HepG2 (cell line): ENCODE measurements around the gene NINL. TPM values are rescaled to one million over a fixed set of nuclear protein-coding genes. Genes with fewer than 3 reads are reported as not detected.

ENCODE experiments used
- ATAC-seq: fragments of 200-7000 bp; cut with Tn5 transposase; 3 replicates; pipeline ENCODE4 v1.9.1; 2020; ENCODE audit warnings: mild to moderate bottlenecking, moderate library complexity
- BruUV-seq: library from RNA; stranded (reverse); fragments of 400-500 nt; replicated peaks from 2 replicates; lab custom pipeline; 2021; lab: Mats Ljungman, UMichigan
- CTCF ChIA-PET: fragments of 300-600 bp; formaldehyde crosslinking; extraction: SDS; loops from one replicate; lab custom pipeline; 2021; ENCODE audit warnings: low total read pairs, inconsistent platforms, low intra/inter-chr PET ratio; lab: Yijun Ruan, JAX
- POLR2A ChIA-PET: fragments of 350-600 bp; sonication (Branson Sonifier 250); formaldehyde crosslinking; loops from one replicate; lab custom pipeline; 2020; ENCODE audit warnings: antibody characterized with exemption, inconsistent platforms; lab: Yijun Ruan, JAX
- DNase-seq: peaks from one replicate; pipeline ENCODE4 v3.0.0-alpha.2; 2015; ENCODE audit warnings: low spot score
- FAIRE-seq: peaks from 3 replicates; lab custom pipeline; 2011; peaks lifted over from hg19 to GRCh38; lab: Jason Lieb, UNC
- H2AFZ ChIP-seq: one replicate; pipeline ENCODE4 v1.6.1; 2011; ENCODE audit warnings: low read length, inconsistent platforms
- H3K27ac ChIP-seq: fragments of 300-600 bp; 3 replicates; pipeline ENCODE4 v1.8.0; 2011; ENCODE audit warnings: mixed run types, mild to moderate bottlenecking, mixed read lengths, low read length, inconsistent platforms; ENCODE audit not compliant: insufficient read depth; ENCODE audit errors: extremely low read length
- H3K27me3 ChIP-seq, 2 experiments: fragments of 200-600 bp in 1 of 2; 2 replicates in 1 of 2; 3 replicates in 1 of 2; pipeline versions ENCODE4 v1.6.0 to v1.8.0; 2011; ENCODE audit warnings: low read length in 2 of 2, mild to moderate bottlenecking in 2 of 2, moderate library complexity in 2 of 2, inconsistent platforms in 1 of 2; ENCODE audit not compliant: insufficient read depth in 2 of 2, control insufficient read depth in 1 of 2
- H3K36me3 ChIP-seq, 2 experiments: fragments of 200-600 bp in 1 of 2; replicated peaks in 1 of 2; 2 replicates in 1 of 2; 3 replicates in 1 of 2; pipeline versions ENCODE4 v1.5.1 to v1.8.0; 2011; ENCODE audit warnings: low read length in 2 of 2, inconsistent platforms in 1 of 2; ENCODE audit not compliant: insufficient read depth in 2 of 2, control insufficient read depth in 1 of 2
- H3K4me1 ChIP-seq: 2 replicates; pipeline ENCODE4 v1.5.1; 2012; ENCODE audit warnings: low read length, inconsistent platforms; ENCODE audit not compliant: insufficient read depth
- H3K4me2 ChIP-seq: 2 replicates; pipeline ENCODE4 v1.6.0; 2011; ENCODE audit warnings: low read depth, low read length, inconsistent platforms
- H3K4me3 ChIP-seq, 3 experiments: fragments of 200-600 bp in 1 of 3; sonication (generic), shearing (Covaris generic) in 1 of 3; replicated peaks in 1 of 3; 2 replicates each; pipeline ENCODE4 v1.5.1; 2011 to 2016; ENCODE audit warnings: low read length in 3 of 3, inconsistent platforms in 2 of 3, low read depth in 2 of 3, mild to moderate bottlenecking in 2 of 3, control low read depth in 1 of 3, mixed read lengths in 1 of 3; ENCODE audit not compliant: insufficient read depth in 1 of 3
- H3K79me2 ChIP-seq: one replicate; pipeline ENCODE4 v1.6.1; 2011; ENCODE audit warnings: low read length, inconsistent platforms; ENCODE audit not compliant: insufficient read depth
- H3K9ac ChIP-seq: 2 replicates; pipeline ENCODE4 v1.6.0; 2011; ENCODE audit warnings: mild to moderate bottlenecking, low read depth, low read length, inconsistent platforms; ENCODE audit not compliant: insufficient read depth
- H3K9me3 ChIP-seq: 2 replicates; pipeline ENCODE4 v1.5.1; 2012; ENCODE audit warnings: mild to moderate bottlenecking, low read length
- H4K20me1 ChIP-seq: 2 replicates; pipeline ENCODE4 v1.6.0; 2011; ENCODE audit warnings: inconsistent platforms, mild to moderate bottlenecking, low read length, moderate library complexity; ENCODE audit not compliant: insufficient read depth
- ETS1 ChIP-seq: sonication (generic); formaldehyde crosslinking; IDR thresholded peaks from 2 replicates; pipeline ENCODE4 v1.4.0; 2020; ENCODE audit warnings: missing genetic modification reagents
- FOSL2 ChIP-seq: sonication (generic); formaldehyde crosslinking; IDR thresholded peaks from 2 replicates; pipeline ENCODE4 v1.4.0; 2020; ENCODE audit warnings: missing genetic modification reagents
- IRF9 ChIP-seq: sonication (generic); formaldehyde crosslinking; IDR thresholded peaks from 2 replicates; pipeline ENCODE4 v1.8.0; 2022; ENCODE audit warnings: missing genetic modification reagents, mild to moderate bottlenecking, borderline replicate concordance
- RARG ChIP-seq: sonication (generic); formaldehyde crosslinking; IDR thresholded peaks from 2 replicates; pipeline ENCODE4 v1.4.0; 2020; ENCODE audit warnings: low read depth, mild to moderate bottlenecking, missing genetic modification reagents
- SNAPC2 ChIP-seq: sonication (generic); formaldehyde crosslinking; IDR thresholded peaks from 2 replicates; pipeline ENCODE4 v1.8.1; 2022; ENCODE audit warnings: mild to moderate bottlenecking, missing genetic modification reagents
- TARDBP ChIP-seq: sonication (generic); formaldehyde crosslinking; IDR thresholded peaks from 2 replicates; pipeline ENCODE4 v1.8.0; 2022; ENCODE audit warnings: mild to moderate bottlenecking, missing genetic modification reagents
- THRA ChIP-seq: sonication (generic); formaldehyde crosslinking; IDR thresholded peaks from 2 replicates; pipeline ENCODE4 v1.4.0; 2020; ENCODE audit warnings: missing genetic modification reagents, borderline replicate concordance
- ZBTB10 ChIP-seq: sonication (generic); formaldehyde crosslinking; IDR thresholded peaks from 2 replicates; pipeline ENCODE4 v1.4.0; 2020; ENCODE audit warnings: missing genetic modification reagents, borderline replicate concordance
- ZBTB34 ChIP-seq: sonication (generic); formaldehyde crosslinking; IDR thresholded peaks from 2 replicates; pipeline ENCODE4 v1.8.0; 2022; ENCODE audit warnings: mild to moderate bottlenecking, missing genetic modification reagents
- ZNF251 ChIP-seq: sonication (generic); formaldehyde crosslinking; IDR thresholded peaks from 2 replicates; pipeline ENCODE4 v1.9.0; 2021; ENCODE audit warnings: mild to moderate bottlenecking, missing genetic modification reagents
- ZNF564 ChIP-seq: sonication (generic); formaldehyde crosslinking; IDR thresholded peaks from 2 replicates; pipeline ENCODE4 v1.8.1; 2023; ENCODE audit warnings: mild to moderate bottlenecking, missing genetic modification reagents
- ZNF616 ChIP-seq: sonication (generic); formaldehyde crosslinking; IDR thresholded peaks from 2 replicates; pipeline ENCODE4 v1.5.0; 2020; ENCODE audit warnings: low read depth, mild to moderate bottlenecking, missing genetic modification reagents
- ZNF619 ChIP-seq: sonication (generic); formaldehyde crosslinking; IDR thresholded peaks from 2 replicates; pipeline ENCODE4 v1.4.0; 2020; ENCODE audit warnings: mild to moderate bottlenecking, missing genetic modification reagents
- ZNF674 ChIP-seq: sonication (generic); formaldehyde crosslinking; IDR thresholded peaks from 2 replicates; pipeline ENCODE4 v1.5.0; 2020; ENCODE audit warnings: low read depth, mild to moderate bottlenecking, missing genetic modification reagents
- ZSCAN9 ChIP-seq: IDR thresholded peaks from 2 replicates; pipeline ENCODE4 v1.6.1; 2016; ENCODE audit warnings: borderline replicate concordance
- WGBS: methylation state at CpG from one replicate; pipeline ENCODE4 v1.1.6; 2017; ENCODE audit warnings: low lambda C conversion rate; 5-methylcytosine and 5-hydroxymethylcytosine counted together
- in situ Hi-C: cut with HindIII; loops from 2 replicates; pipeline ENCODE4 v1.10.0; 2017; ENCODE audit warnings: low pct_unique_long_range_greater_than_20kb; ENCODE audit not compliant: extremely low pct_ligation_motif_present
- intact Hi-C: fragments of 100-400 bp; cut with micrococcal nuclease; formaldehyde crosslinking; loops from one replicate; pipeline ENCODE4 v1.10.0; 2022; ENCODE audit not compliant: unreplicated experiment
- polyA plus RNA-seq, 8 experiments: library from polyadenylated mRNA; depleted of rRNA in 3 of 8; stranded (reverse) in 7 of 8; unstranded in 1 of 8; fragments of >200 nt; fragmentation: Illumina TruSeq in 4 of 8; extraction: Trizol in 4 of 8; gene quantifications; 2 replicates each; pipeline versions ENCODE4 v1.2.1 to v1.2.3, GENCODE V29; 2011 to 2016; ENCODE audit warnings: low read depth in 4 of 8, missing spikeins in 1 of 8, mixed read lengths in 1 of 8; ENCODE audit not compliant: insufficient read depth in 1 of 8
- total RNA-seq, 5 experiments: library from RNA; depleted of rRNA; stranded (reverse); fragments of >200 nt; fragmentation: Illumina TruSeq; extraction: Trizol; gene quantifications; 2 replicates each; pipeline ENCODE4 v1.2.3, GENCODE V29; 2016; ENCODE audit warnings: low read depth in 1 of 5

NINL gene
- total and polyA plus RNA-seq, 2 of the 13 experiments (the other 11 are each of a cell fraction or from before 2014, with no cell fraction given): 32.3 to 34.3 TPM

GRCh38 chr20:25508083-25508770 lies 77.1 kb downstream of the NINL start:
- BruUV-seq: TSS peak; percentile 87
- in situ Hi-C loops (no loop called here), intact Hi-C loops (loop anchor here (1.0 to 10.0 kb wide), 6 partner anchors 18 to 187 kb away; partner anchors contain the start of genes NINL and ZNF337)
- FAIRE-seq: peak; percentile 98
- CTCF ChIA-PET: no interaction called here
- 33% methylated on average over 9 of the region's 10 CpGs for WGBS
- ATAC-seq: peak; percentile 96
- H3K9ac ChIP-seq: peak overlapping the region; percentile 68
- POLR2A ChIA-PET: interaction anchor here (0.7 to 4.2 kb wide), 32 partner anchors 10 to 501 kb away, joined by 3 to 58 read pairs (median 4); partner anchors contain the start of genes ENTPD6, GINS1, NINL and PYGB
- no peaks in the 10 kb centered on the region for H3K9me3 ChIP-seq
- H3K27ac ChIP-seq: peak overlapping the region; percentile 90
- peak overlapping the region; percentile 81 for H3K4me2 ChIP-seq
- peak overlapping the region in 1 of 3 experiments; percentile 59; a peak in 2 of 6 replicates for H3K4me3 ChIP-seq
- H3K4me1 ChIP-seq: peaks cover 29% of the 10 kb centered on the region
- no peak overlapping the region for H2AFZ ChIP-seq
- H3K36me3 ChIP-seq: peaks cover 43 to 78% of the 10 kb centered on the region in 2 experiments
- no peaks in the 10 kb centered on the region for H3K79me2 ChIP-seq
- DNase-seq: peak; percentile 100
- H3K27me3 ChIP-seq: no peaks in the 10 kb centered on the region
- no peaks in the 10 kb centered on the region for H4K20me1 ChIP-seq
- TF ChIP-seq ZSCAN9 (CRISPR knock-in tag) (peak; percentile 97), SNAPC2 (CRISPR knock-in tag) (peak; percentile 93; the same call in 1 of the 2 replicates), ZNF616 (CRISPR knock-in tag) (0 out of 2 replicates have a peak, but pooled peaks have one; percentile 55), IRF9 (CRISPR knock-in tag) (peak; percentile 79), ZNF674 (CRISPR knock-in tag) (no peak), TARDBP (CRISPR knock-in tag) (peak; percentile 99), ZNF564 (CRISPR knock-in tag) (peak; percentile 80), RARG (CRISPR knock-in tag) (peak; percentile 70; the same call in 1 of the 2 replicates), ZBTB34 (CRISPR knock-in tag) (peak; percentile 91), ZNF619 (peak; percentile 80; the same call in 1 of the 2 replicates), ZBTB10 (peak; percentile 96), THRA (CRISPR knock-in tag) (peak; percentile 95), FOSL2 (CRISPR knock-in tag) (peak; percentile 99), ZNF251 (0 out of 2 replicates have a peak, but pooled peaks have one; percentile 83), ETS1 (CRISPR knock-in tag) (no peak)
